Mucosa of rectum (tissue), 2 donors: ENCODE results near the gene GUCY2D.
"Not testable (repeated sequence)": the region's sequence is repeated elsewhere in the genome, so short reads cannot be mapped to it uniquely, and the experiment has no call there.

Source experiments
- H3K27ac ChIP-seq, 2 donors: one replicate each; pipeline ENCODE4 v1.7.0; 2013; ENCODE audit warnings: inconsistent platforms in 2 of 2, low read depth in 2 of 2, low read length in 2 of 2
- H3K27me3 ChIP-seq, 2 donors: one replicate each; pipeline ENCODE4 v1.7.0; 2013; ENCODE audit warnings: low read length in 2 of 2; ENCODE audit not compliant: control insufficient read depth in 2 of 2, insufficient read depth in 2 of 2
- H3K36me3 ChIP-seq, 2 donors: one replicate each; pipeline ENCODE4 v1.7.0; 2013; ENCODE audit warnings: low read length in 2 of 2; ENCODE audit not compliant: control insufficient read depth in 2 of 2, insufficient read depth in 2 of 2
- H3K4me1 ChIP-seq, 2 donors: one replicate each; pipeline ENCODE4 v1.7.0; 2013; ENCODE audit warnings: low read length in 2 of 2, mild to moderate bottlenecking in 1 of 2; ENCODE audit not compliant: control insufficient read depth in 2 of 2, insufficient read depth in 2 of 2
- H3K4me3 ChIP-seq, 2 donors: one replicate each; pipeline ENCODE4 v1.7.0; 2013; ENCODE audit warnings: low read length in 2 of 2
- H3K9ac ChIP-seq, 2 donors: one replicate each; pipeline ENCODE4 v1.7.0; 2013; ENCODE audit warnings: low read length in 2 of 2, low read depth in 1 of 2, mild to moderate bottlenecking in 1 of 2
- H3K9me3 ChIP-seq, 2 donors: one replicate each; pipeline ENCODE4 v1.7.0; 2013; ENCODE audit warnings: low read length in 2 of 2; ENCODE audit not compliant: control insufficient read depth in 2 of 2
- donor health status: healthy.
- donor health status: Normal muscosa, but diverticular disease.

GUCY2D gene

DNA sequence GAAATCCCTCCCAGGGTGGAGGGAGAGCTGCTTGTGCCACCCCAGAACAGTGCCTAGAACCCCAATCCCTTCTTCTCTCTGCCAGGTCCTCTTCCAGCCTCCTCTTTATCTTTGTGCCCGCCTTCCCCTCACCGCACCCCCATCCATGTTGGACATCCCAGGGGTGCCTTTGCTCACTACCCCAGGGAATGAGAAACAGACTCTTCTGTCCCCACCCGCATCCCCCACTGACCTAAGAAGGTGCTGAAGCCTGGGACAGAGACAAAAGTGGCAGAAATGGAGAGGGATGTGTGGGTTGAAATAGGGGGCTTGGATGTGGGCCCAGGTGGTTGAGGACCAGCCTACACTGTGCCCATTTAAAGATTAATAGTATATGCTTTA is 53.4 kb downstream of the GUCY2D start:
- Histone ChIP-seq H3K4me1 (peaks cover 6 to 7% of the 10 kb centered on the region in 2 donors), H3K27ac (peak overlapping the region in 1 of 2 donors; percentile 56), H3K9me3 (no peaks in the 10 kb centered on the region), H3K36me3 (no peaks in the 10 kb centered on the region), H3K9ac (no peak overlapping the region), H3K4me3 (no peak overlapping the region), H3K27me3 (peaks cover 14 to 28% of the 10 kb centered on the region in 2 donors)

DNA sequence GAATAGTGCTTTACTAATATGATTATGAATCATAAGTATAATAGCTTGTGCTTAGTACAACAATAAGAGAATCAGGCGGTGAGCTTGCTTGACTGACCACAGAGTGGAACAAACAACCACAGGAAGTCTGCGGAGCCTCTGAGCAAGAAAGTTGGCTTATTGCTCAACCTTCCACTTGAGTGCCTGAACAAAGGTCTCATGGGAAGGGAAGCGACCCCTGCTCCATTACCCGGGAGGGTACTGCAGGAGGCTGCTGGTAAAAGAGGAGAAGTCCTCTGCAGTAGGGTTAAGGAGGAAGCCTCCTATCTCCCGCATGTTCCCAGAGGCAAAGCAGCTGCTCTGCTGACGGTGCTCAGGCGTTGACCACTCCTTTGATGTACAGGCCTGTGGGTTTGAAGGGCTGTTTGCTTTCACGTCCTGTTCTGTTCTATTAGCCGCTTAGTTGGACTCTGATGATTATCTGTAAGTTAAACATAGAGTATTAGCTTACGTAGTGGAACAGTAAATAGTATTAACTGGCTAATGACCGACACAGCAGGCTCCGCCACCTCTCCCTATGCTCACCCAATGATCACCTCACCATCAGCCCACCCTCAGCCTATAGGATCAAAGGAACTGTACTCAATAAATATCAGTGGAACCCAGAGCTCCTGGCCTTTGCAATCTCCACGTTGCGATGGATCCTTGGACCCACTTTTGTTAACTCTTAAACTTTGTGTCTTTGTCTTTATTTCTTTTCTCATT is 54.0 kb downstream of the GUCY2D start:
- Histone ChIP-seq H3K4me1 (peaks cover 6 to 7% of the 10 kb centered on the region in 2 donors), H3K36me3 (no peaks in the 10 kb centered on the region), H3K27me3 (peaks cover 19 to 28% of the 10 kb centered on the region in 2 donors), H3K4me3 (no peak overlapping the region), H3K27ac (peak overlapping the region in 1 of 2 donors; percentile 56), H3K9me3 (no peaks in the 10 kb centered on the region), H3K9ac (no peak overlapping the region)

DNA sequence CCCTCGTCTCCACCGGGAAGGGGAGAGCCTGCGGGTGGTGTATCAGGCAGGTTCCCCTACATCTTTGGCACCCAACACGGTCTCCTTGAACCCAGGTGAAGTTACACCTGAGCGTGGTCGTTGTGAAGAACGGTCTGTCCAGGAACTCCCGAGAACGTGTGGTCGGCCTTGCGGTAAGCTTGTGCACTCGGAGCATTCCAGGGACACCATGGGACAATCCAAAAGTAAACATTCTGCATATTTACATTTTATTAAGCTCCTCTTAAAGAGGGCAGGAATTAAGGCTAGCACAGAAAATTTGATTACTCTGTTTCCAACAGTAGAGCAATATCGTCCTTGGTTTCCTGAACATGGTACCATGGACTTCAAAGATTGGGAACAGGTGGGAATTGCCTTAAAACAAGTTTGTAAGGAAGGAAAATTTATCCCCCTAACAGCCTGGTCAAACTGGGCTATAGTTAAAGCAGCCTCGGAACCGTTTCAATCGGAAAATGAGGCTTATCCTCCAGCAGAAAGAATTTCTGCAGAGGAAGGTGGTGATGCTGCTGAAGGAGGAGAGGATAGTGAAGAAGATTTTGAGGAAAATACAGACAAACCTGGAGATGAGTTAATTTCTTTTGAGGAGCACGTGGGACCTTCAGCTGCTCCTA is 54.7 kb downstream of the GUCY2D start:
- Histone ChIP-seq H3K36me3 (no peaks in the 10 kb centered on the region), H3K9ac (no peak overlapping the region), H3K4me3 (no peak overlapping the region), H3K27me3 (peaks cover 19 to 28% of the 10 kb centered on the region in 2 donors), H3K27ac (peak overlapping the region in 1 of 2 donors; percentile 16), H3K4me1 (peaks cover 6 to 7% of the 10 kb centered on the region in 2 donors), H3K9me3 (no peaks in the 10 kb centered on the region)

DNA sequence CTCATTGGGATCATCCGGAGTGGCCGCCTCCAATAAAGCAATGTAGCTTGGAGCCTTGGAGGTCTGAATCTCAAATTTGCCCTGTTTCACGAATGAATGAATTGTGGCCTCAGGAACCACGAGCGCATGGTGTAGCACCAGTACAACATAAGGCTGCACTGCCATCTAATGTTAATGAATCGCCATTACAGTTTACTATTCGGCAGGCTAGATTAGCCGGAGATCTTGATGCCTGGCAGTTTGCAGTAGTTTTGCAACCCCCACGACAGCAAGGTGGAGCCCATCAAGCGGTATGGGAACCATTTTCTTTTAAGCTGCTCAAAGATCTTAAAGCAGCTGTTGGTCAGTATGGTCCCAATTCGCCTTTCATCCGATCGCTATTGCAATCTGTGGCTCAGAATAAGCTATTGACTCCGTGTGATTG is 55.3 kb downstream of the GUCY2D start:
- Histone ChIP-seq H3K9ac (no peak overlapping the region), H3K27me3 (peaks cover 19 to 29% of the 10 kb centered on the region in 2 donors), H3K4me3 (no peak overlapping the region), H3K4me1 (peaks cover 6 to 7% of the 10 kb centered on the region in 2 donors), H3K9me3 (no peaks in the 10 kb centered on the region), H3K36me3 (no peaks in the 10 kb centered on the region), H3K27ac (no peak overlapping the region)

DNA sequence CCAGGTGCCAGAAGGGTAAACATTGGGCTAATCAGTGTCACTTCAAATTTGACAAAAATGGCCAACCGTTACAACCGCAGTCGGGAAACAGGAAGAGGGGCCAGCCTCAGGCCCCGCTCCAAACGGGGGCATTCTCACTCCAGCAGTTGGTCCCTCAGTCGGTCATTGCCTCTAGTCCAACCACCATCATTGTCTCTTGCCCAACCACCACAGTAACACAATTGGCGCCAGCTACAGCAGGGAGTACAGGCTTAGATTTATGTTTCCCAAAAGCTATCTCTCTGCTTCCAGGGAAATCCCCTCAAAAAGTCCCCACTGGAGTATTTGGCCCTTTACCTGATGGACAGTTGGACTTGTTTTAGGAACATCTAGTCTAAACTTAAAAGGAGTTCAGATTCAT is 56.7 kb downstream of the GUCY2D start:
- no peaks in the 10 kb centered on the region for H3K36me3 ChIP-seq
- H3K4me3 ChIP-seq, result no peak overlapping the region
- H3K27me3 ChIP-seq, result peaks cover 19 to 33% of the 10 kb centered on the region in 2 donors
- no peaks in the 10 kb centered on the region for H3K9me3 ChIP-seq
- H3K9ac ChIP-seq, result no peak overlapping the region
- no peak overlapping the region for H3K27ac ChIP-seq
- peaks cover 6 to 7% of the 10 kb centered on the region in 2 donors for H3K4me1 ChIP-seq

DNA sequence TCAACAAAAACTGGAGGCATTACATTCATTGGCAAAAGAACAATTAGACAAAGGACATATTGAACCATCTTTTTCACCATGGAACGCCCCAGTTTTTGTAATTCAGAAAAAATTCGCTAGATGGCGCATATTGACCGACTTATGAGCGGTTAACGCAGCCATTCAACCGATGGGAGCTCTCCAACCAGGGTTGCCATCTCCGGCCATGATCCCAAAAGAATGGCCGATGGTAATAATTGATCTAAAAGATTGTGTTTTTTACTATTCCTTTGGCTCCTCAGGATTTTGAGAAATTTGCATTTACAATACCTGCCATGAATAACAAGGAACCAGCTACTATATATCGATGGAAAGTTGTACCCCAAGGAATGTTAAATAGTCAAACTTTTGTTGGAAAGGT is 57.9 kb downstream of the GUCY2D start:
- Histone ChIP-seq H3K27ac (no peak overlapping the region), H3K4me1 (peaks cover 9 to 12% of the 10 kb centered on the region in 2 donors), H3K9ac (no peak overlapping the region), H3K27me3 (peaks cover 19 to 33% of the 10 kb centered on the region in 2 donors), H3K4me3 (no peak overlapping the region), H3K9me3 (no peaks in the 10 kb centered on the region), H3K36me3 (no peaks in the 10 kb centered on the region)

DNA sequence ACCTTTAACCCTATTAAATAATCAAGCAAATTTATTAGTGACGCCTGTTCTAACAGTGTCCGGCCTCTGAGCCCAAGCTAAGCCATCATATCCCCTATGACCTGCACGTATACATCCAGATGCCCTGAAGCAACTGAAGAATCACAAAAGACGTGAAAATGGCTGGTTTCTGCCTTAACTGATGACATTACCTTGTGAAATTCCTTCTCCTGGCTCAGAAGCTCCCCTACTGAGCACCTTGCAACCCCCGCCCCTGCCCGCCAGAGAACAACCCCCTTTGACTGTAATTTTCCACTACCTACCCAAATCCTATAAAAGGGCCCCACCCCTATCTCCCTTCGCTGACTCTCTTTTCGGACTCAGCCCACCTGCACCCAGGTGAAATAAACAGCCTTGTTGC is 59.4 kb downstream of the GUCY2D start:
- H3K9me3 ChIP-seq, H3K27ac ChIP-seq, H3K9ac ChIP-seq, H3K4me3 ChIP-seq, H3K36me3 ChIP-seq, H3K4me1 ChIP-seq: not testable (repeated sequence)
- H3K27me3 ChIP-seq, result peaks cover 19 to 28% of the 10 kb centered on the region in 2 donors

DNA sequence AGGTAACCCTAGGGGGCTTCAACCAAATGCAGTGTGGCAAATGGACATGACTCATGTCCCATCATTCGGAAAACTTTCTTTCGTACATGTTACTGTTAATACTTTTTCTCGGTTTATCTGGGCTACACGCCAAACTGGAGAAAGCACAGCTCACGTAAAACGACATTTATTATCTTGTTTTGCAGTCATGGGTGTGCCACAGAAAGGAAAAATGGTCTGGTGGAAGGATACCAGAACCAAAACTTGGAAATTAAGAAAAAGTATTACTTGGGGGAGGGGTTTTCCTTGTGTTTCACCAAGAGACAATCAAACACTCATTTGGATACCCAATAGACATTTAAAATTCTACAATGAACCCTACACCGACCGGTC is 60.0 kb downstream of the GUCY2D start:
- H3K4me1 ChIP-seq, result peaks cover 5 to 12% of the 10 kb centered on the region in 2 donors
- H3K36me3 ChIP-seq, result no peaks in the 10 kb centered on the region
- peak overlapping the region in 1 of 2 donors; percentile 69 for H3K27ac ChIP-seq
- H3K9me3 ChIP-seq, result no peaks in the 10 kb centered on the region
- H3K9ac ChIP-seq, result peak overlapping the region; percentile 38 to 68
- H3K4me3 ChIP-seq, result peak overlapping the region; percentile 69 to 73
- peaks cover 19 to 22% of the 10 kb centered on the region in 2 donors for H3K27me3 ChIP-seq

DNA sequence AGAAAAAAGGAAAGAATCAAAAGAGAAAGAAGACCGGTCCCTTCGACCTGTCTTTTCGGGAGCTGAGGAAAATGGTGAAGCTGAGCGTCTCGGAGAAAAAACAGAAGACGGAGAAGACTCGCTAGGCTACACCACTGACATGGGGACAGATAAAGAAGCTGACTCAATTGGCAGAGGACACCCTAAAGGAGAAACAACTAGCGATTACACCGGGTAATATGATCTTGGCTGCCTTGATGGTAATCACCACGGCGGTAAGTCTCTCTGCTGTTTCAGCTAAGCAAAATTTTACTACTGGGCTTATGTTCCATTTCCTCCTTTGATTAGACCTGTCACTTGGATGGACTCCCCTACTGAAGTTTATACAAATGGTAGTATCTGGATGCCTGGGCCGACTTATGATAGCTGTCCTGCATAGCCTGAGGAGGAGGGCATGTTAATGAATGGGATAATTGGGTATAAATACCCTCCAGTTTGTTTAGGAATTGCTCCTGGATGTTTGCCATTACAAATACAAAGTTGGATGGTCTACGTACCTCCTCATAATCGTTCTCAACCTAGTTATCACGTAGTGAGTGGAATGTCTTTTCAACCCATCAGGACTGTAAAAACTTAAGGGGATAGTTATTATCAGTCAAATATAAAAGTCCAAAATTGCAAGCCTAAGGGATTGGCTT is 60.5 kb downstream of the GUCY2D start:
- H3K36me3 ChIP-seq, result no peaks in the 10 kb centered on the region
- H3K4me3 ChIP-seq, result peak overlapping the region; percentile 69 to 73
- peak overlapping the region in 1 of 2 donors; percentile 69 for H3K27ac ChIP-seq
- peaks cover 7 to 12% of the 10 kb centered on the region in 2 donors for H3K4me1 ChIP-seq
- H3K9me3 ChIP-seq, result no peaks in the 10 kb centered on the region
- peaks cover 18 to 19% of the 10 kb centered on the region in 2 donors for H3K27me3 ChIP-seq
- H3K9ac ChIP-seq, result peak overlapping the region; percentile 38 to 68
